Ectodermal cell (in vitro differentiated cells): ENCODE measurements around the gene ANKRD9.

Source experiments
- H3K27ac ChIP-seq: 2 replicates; pipeline ENCODE4 v1.7.0; 2013; ENCODE audit warnings: mild to moderate bottlenecking, low read depth, low read length; ENCODE audit not compliant: insufficient read depth, poor library complexity, severe bottlenecking
- H3K27me3 ChIP-seq: 2 replicates; pipeline ENCODE4 v1.7.0; 2013; ENCODE audit warnings: mild to moderate bottlenecking, low read length; ENCODE audit not compliant: insufficient read depth, control insufficient read depth, poor library complexity, severe bottlenecking
- H3K36me3 ChIP-seq: one replicate; pipeline ENCODE4 v1.7.0; 2013; ENCODE audit warnings: low read length; ENCODE audit not compliant: control insufficient read depth, insufficient read depth
- H3K4me1 ChIP-seq: one replicate; pipeline ENCODE4 v1.7.0; 2013; ENCODE audit warnings: low read length; ENCODE audit not compliant: control insufficient read depth, insufficient read depth
- H3K4me3 ChIP-seq: 2 replicates; pipeline ENCODE4 v1.7.0; 2013; ENCODE audit warnings: low read depth, low read length, control low read depth; ENCODE audit not compliant: insufficient read depth
- H3K9me3 ChIP-seq: 2 replicates; pipeline ENCODE4 v1.7.0; 2013; ENCODE audit warnings: mild to moderate bottlenecking, low read length, moderate library complexity; ENCODE audit not compliant: control insufficient read depth
- WGBS, 2 experiments: methylation state at CpG; one replicate each; pipeline ENCODE4 v1.1.7; 2013; ENCODE audit warnings: missing lambda C conversion rate in 2 of 2; 5-methylcytosine and 5-hydroxymethylcytosine counted together

Gene ANKRD9

GRCh38 chr14:102486513-102487203 is 22.9 kb downstream of the ANKRD9 start:
- Histone ChIP-seq H3K27me3 (no peaks in the 10 kb centered on the region), H3K36me3 (no peaks in the 10 kb centered on the region), H3K4me3 (no peak overlapping the region), H3K9me3 (no peaks in the 10 kb centered on the region), H3K27ac (no peak overlapping the region), H3K4me1 (no peaks in the 10 kb centered on the region)
- 89 to 90% methylated on average over 17 of the region's 17 CpGs for WGBS, 2 experiments

GRCh38 chr14:102485693-102486512 is 23.7 kb downstream of the ANKRD9 start:
- Histone ChIP-seq H3K36me3 (no peaks in the 10 kb centered on the region), H3K27me3 (no peaks in the 10 kb centered on the region), H3K27ac (no peak overlapping the region), H3K4me3 (no peak overlapping the region), H3K4me1 (no peaks in the 10 kb centered on the region), H3K9me3 (no peaks in the 10 kb centered on the region)
- WGBS, 2 experiments: 93% methylated on average over 11 of the region's 11 CpGs

- Histone ChIP-seq H3K27ac (no peak overlapping the region), H3K4me1 (no peaks in the 10 kb centered on the region), H3K9me3 (no peaks in the 10 kb centered on the region), H3K36me3 (no peaks in the 10 kb centered on the region), H3K27me3 (no peaks in the 10 kb centered on the region), H3K4me3 (no peak overlapping the region)
- 87 to 92% methylated on average over 5 of the region's 5 CpGs for WGBS, 2 experiments
Measured at GRCh38 chr14:102484316-102484715, 25.3 kb downstream of the ANKRD9 start.

- Histone ChIP-seq H3K9me3 (no peaks in the 10 kb centered on the region), H3K36me3 (no peaks in the 10 kb centered on the region), H3K4me3 (no peak overlapping the region), H3K4me1 (no peaks in the 10 kb centered on the region), H3K27me3 (no peaks in the 10 kb centered on the region), H3K27ac (no peak overlapping the region)
- 91 to 94% methylated on average over 8 of the region's 8 CpGs for WGBS, 2 experiments
Measured at GRCh38 chr14:102481791-102482238, 27.8 kb downstream of the ANKRD9 start.

- H3K9me3 ChIP-seq: no peaks in the 10 kb centered on the region
- H3K36me3 ChIP-seq: no peaks in the 10 kb centered on the region
- 93% methylated on average over 4 of the region's 4 CpGs for WGBS, 2 experiments
- H3K4me1 ChIP-seq: no peaks in the 10 kb centered on the region
- no peak overlapping the region for H3K27ac ChIP-seq
- no peaks in the 10 kb centered on the region for H3K27me3 ChIP-seq
- H3K4me3 ChIP-seq: no peak overlapping the region
Measured at GRCh38 chr14:102481371-102481770, 28.2 kb downstream of the ANKRD9 start.

- Histone ChIP-seq H3K36me3 (no peaks in the 10 kb centered on the region), H3K4me1 (no peaks in the 10 kb centered on the region), H3K27ac (no peak overlapping the region), H3K9me3 (no peaks in the 10 kb centered on the region), H3K27me3 (no peaks in the 10 kb centered on the region), H3K4me3 (no peak overlapping the region)
- 94 to 97% methylated on average over 7 of the region's 7 CpGs for WGBS, 2 experiments
Measured at GRCh38 chr14:102479777-102480176, 29.8 kb downstream of the ANKRD9 start.

GRCh38 chr14:102479107-102479506 is 30.5 kb downstream of the ANKRD9 start:
- Histone ChIP-seq H3K9me3 (no peaks in the 10 kb centered on the region), H3K4me3 (no peak overlapping the region), H3K27ac (no peak overlapping the region), H3K27me3 (no peaks in the 10 kb centered on the region), H3K36me3 (no peaks in the 10 kb centered on the region), H3K4me1 (no peaks in the 10 kb centered on the region)
- 91 to 94% methylated on average over 2 of the region's 2 CpGs for WGBS, 2 experiments

GRCh38 chr14:102474934-102475333 is 34.6 kb downstream of the ANKRD9 start:
- H3K27ac ChIP-seq: no peak overlapping the region
- H3K27me3 ChIP-seq: no peaks in the 10 kb centered on the region
- 94 to 96% methylated on average over 5 of the region's 5 CpGs for WGBS, 2 experiments
- no peaks in the 10 kb centered on the region for H3K9me3 ChIP-seq
- no peak overlapping the region for H3K4me3 ChIP-seq
- no peaks in the 10 kb centered on the region for H3K36me3 ChIP-seq
- H3K4me1 ChIP-seq: no peaks in the 10 kb centered on the region

GRCh38 chr14:102473559-102473958 is 36.0 kb downstream of the ANKRD9 start:
- Histone ChIP-seq H3K4me3 (no peak overlapping the region), H3K4me1 (no peaks in the 10 kb centered on the region)
- WGBS, 2 experiments: 95 to 98% methylated on average over 2 of the region's 2 CpGs

GRCh38 chr14:102472791-102473150 is 36.8 kb downstream of the ANKRD9 start:
- no peaks in the 10 kb centered on the region for H3K9me3 ChIP-seq
- no peaks in the 10 kb centered on the region for H3K4me1 ChIP-seq
- H3K36me3 ChIP-seq: no peaks in the 10 kb centered on the region
- H3K27me3 ChIP-seq: no peaks in the 10 kb centered on the region
- 95% methylated on average over 9 of the region's 9 CpGs for WGBS, 2 experiments
- no peak overlapping the region for H3K4me3 ChIP-seq
- no peak overlapping the region for H3K27ac ChIP-seq

More at GRCh38 chr14:102473559-102473958, 36.0 kb downstream of the ANKRD9 start:
- no peak overlapping the region for H3K27ac ChIP-seq
- no peaks in the 10 kb centered on the region for H3K27me3 ChIP-seq
- no peaks in the 10 kb centered on the region for H3K36me3 ChIP-seq
- no peaks in the 10 kb centered on the region for H3K9me3 ChIP-seq
